ENCODE data around the gene GABRA1. TPM values are rescaled to one million over a fixed set of nuclear protein-coding genes. Genes with fewer than 3 reads are reported as not detected.

Gene GABRA1
- total RNA-seq, 1 experiment from 2014 or later, result not detected

GRCh38 chr5:161799316-161799715 is 48.6 kb upstream of the GABRA1 start:
- ChIA-PET CTCF (no interaction called here), RAD21 (ENCODE audit: low non-redundant PET in 1 of 2, low total read pairs in 2 of 2, uncharacterized antibody in 2 of 2, unreplicated experiment in 2 of 2) (no interaction called here), POLR2A (no interaction called here)
- BruUV-seq (replicated peaks), result no TSS peak
- Histone ChIP-seq H3K4me3 (replicated peaks in 1 of 2; ENCODE audit: low read depth in 1 of 2, low read length in 2 of 2) (no peak overlapping the region), H3K9ac (ENCODE audit: low read length) (no peak overlapping the region), H3K36me3 (ENCODE audit: control insufficient read depth in 1 of 2, insufficient read depth in 2 of 2, low read length in 2 of 2) (no peaks in the 10 kb centered on the region), H3K4me1 (ENCODE audit: control insufficient read depth in 1 of 2, insufficient read depth in 2 of 2, low read length in 2 of 2) (no peaks in the 10 kb centered on the region), H3K27me3 (ENCODE audit: insufficient read depth, low read length) (no peaks in the 10 kb centered on the region), H3K9me2 (ENCODE audit: insufficient read depth) (no peaks in the 10 kb centered on the region), H3K4me2 (ENCODE audit: low read length) (no peak overlapping the region), H4K20me1 (ENCODE audit: insufficient read depth) (no peaks in the 10 kb centered on the region), H3K27ac (ENCODE audit: low read depth, low read length) (no peak overlapping the region), H3K79me2 (ENCODE audit: insufficient read depth, low read length) (no peaks in the 10 kb centered on the region), H2AFZ (ENCODE audit: low read depth, low read length, poor library complexity, severe bottlenecking) (no peak overlapping the region), H3K9me3 (ENCODE audit: control insufficient read depth in 1 of 2, insufficient read depth in 1 of 2, low read depth in 1 of 2, low read length in 2 of 2) (no peaks in the 10 kb centered on the region; a peak in 1 of 4 replicates)
- no peak for ATAC-seq
- TF ChIP-seq ZNF274 (IDR thresholded peaks at IDR 0.05; ENCODE audit: low read depth, low read length), result no peak
- no peak for TF ChIP-seq CBX3 (IDR thresholded peaks at IDR 0.05; ENCODE audit: low read depth)
- TF ChIP-seq ZBTB33 (IDR thresholded peaks at IDR 0.05; ENCODE audit: extremely low read depth, insufficient replicate concordance, low read length), result no peak
- TF ChIP-seq TCF7L2 (IDR thresholded peaks at IDR 0.05; ENCODE audit: borderline replicate concordance, extremely low read depth, insufficient read depth, insufficient read length), result no peak
- no peak for TF ChIP-seq SP1 (IDR thresholded peaks at IDR 0.05; ENCODE audit: low read depth)
- no peak for TF ChIP-seq CEBPB (IDR thresholded peaks at IDR 0.05; ENCODE audit: low read depth)
- no peak for TF ChIP-seq SIN3A (IDR thresholded peaks at IDR 0.05; ENCODE audit: low read depth)
- TF ChIP-seq POLR2A (IDR thresholded peaks at IDR 0.05; ENCODE audit: borderline replicate concordance, extremely low read depth, insufficient read depth, insufficient read length), result no peak
- TF ChIP-seq POLR2AphosphoS5 (IDR thresholded peaks at IDR 0.05; ENCODE audit: low read depth, low read length), result no peak
- no peak for TF ChIP-seq RAD21 (IDR thresholded peaks at IDR 0.05; ENCODE audit: low read depth)
- no peak for DNase-seq (ENCODE audit: low read depth, low spot score)
- intact Hi-C loops (cut with micrococcal nuclease), result no loop called here
